Breast epithelium (tissue), 3 donors: ENCODE results near the gene MT1M.

ENCODE experiments used
- POLR2A ChIP-seq: fragments of 450-650 bp; IDR thresholded peaks from one replicate; pipeline ENCODE4 v1.6.1; 2016; ENCODE audit warnings: antibody characterized with exemption, mild to moderate bottlenecking, moderate library complexity
- POLR2AphosphoS5 ChIP-seq, 3 donors: sonication (generic); formaldehyde crosslinking; IDR thresholded peaks; one replicate each; pipeline ENCODE4 v1.6.1; 2017; ENCODE audit warnings: antibody characterized with exemption in 3 of 3
- TF ChIP-seq, protein P1 (sequence below), 3 donors: fragments of 450-650 bp; IDR thresholded peaks; one replicate each; pipeline ENCODE4 v1.5.1; 2016 to 2017; ENCODE audit warnings: antibody characterized with exemption in 3 of 3, mild to moderate bottlenecking in 3 of 3, moderate library complexity in 3 of 3

GRCh38 chr16:56632156-56632847 is at the start of gene MT1M:
- TF ChIP-seq POLR2A (no peak), POLR2AphosphoS5 (IDR thresholded peaks at IDR 0.05) (peak; percentile 14 to 76 (median 35))
- TF ChIP-seq, protein P1, sequence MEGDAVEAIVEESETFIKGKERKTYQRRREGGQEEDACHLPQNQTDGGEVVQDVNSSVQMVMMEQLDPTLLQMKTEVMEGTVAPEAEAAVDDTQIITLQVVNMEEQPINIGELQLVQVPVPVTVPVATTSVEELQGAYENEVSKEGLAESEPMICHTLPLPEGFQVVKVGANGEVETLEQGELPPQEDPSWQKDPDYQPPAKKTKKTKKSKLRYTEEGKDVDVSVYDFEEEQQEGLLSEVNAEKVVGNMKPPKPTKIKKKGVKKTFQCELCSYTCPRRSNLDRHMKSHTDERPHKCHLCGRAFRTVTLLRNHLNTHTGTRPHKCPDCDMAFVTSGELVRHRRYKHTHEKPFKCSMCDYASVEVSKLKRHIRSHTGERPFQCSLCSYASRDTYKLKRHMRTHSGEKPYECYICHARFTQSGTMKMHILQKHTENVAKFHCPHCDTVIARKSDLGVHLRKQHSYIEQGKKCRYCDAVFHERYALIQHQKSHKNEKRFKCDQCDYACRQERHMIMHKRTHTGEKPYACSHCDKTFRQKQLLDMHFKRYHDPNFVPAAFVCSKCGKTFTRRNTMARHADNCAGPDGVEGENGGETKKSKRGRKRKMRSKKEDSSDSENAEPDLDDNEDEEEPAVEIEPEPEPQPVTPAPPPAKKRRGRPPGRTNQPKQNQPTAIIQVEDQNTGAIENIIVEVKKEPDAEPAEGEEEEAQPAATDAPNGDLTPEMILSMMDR (IDR thresholded peaks at IDR 0.05), result no peak
